ENCODE data around the gene NDUFS7. TPM values are rescaled to one million over a fixed set of nuclear protein-coding genes. Genes with fewer than 3 reads are reported as not detected.

NDUFS7 gene
- total RNA-seq, 1 experiment from 2014 or later = 83.9 TPM

DNA sequence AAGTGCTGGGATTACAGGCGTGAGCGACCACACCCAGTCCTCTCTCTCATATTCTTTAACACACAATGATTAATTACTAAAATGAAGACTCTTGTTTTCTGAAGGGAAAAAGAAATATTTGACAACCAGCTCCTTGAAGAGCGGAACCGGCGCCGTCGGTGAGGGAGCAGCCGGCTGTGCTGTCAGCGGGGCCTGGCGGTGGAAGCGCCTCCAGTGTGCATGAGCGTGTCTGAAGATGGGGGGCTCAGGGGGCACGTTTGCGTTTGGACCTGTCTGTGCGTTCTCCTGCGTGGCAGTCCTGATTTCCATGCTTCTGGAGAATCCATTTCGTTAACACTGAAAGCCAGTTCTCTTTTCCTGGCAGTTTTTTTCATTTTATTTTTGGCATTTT is 7.3 kb upstream of the NDUFS7 start:
- Histone ChIP-seq H4K91ac (ENCODE audit: insufficient read length, low read depth, low read length) (no peak overlapping the region), H3T11ph (ENCODE audit: low read length) (no peak overlapping the region), H4K20me1 (ENCODE audit: control insufficient read depth, insufficient read depth, insufficient read length) (no peaks in the 10 kb centered on the region), H3K56ac (ENCODE audit: insufficient read length, low read depth, low read length) (no peak overlapping the region), H3K23ac (ENCODE audit: insufficient read length, low read depth, low read length) (no peak overlapping the region), H3K9ac (ENCODE audit: extremely low read depth, insufficient read length, low read length) (no peak overlapping the region), H3K4me2 (ENCODE audit: insufficient read depth, insufficient read length, low read length) (no peak overlapping the region), H3K4ac (ENCODE audit: low read depth, low read length) (no peak overlapping the region), H3K79me1 (ENCODE audit: insufficient read depth, low read depth, low read length, poor library complexity, severe bottlenecking) (no peaks in the 10 kb centered on the region), H4K5ac (ENCODE audit: insufficient read length, low read depth, low read length) (no peak overlapping the region), H3K18ac (ENCODE audit: insufficient read length, low read depth, low read length) (no peak overlapping the region), H3K79me2 (ENCODE audit: insufficient read depth, low read length) (no peaks in the 10 kb centered on the region), H3K27me3 (ENCODE audit: insufficient read depth, low read length) (no peaks in the 10 kb centered on the region), H3K4me1 (ENCODE audit: insufficient read depth, low read length) (no peaks in the 10 kb centered on the region), H2BK15ac (ENCODE audit: low read depth, low read length) (no peak overlapping the region), H3K14ac (ENCODE audit: insufficient read depth, low read length) (no peak overlapping the region), H4K8ac (replicated peaks; ENCODE audit: insufficient read length, low read depth, low read length) (no peak overlapping the region), H3K27ac (ENCODE audit: insufficient read length, low read depth, low read length) (no peak overlapping the region), H2BK5ac (ENCODE audit: insufficient read length, low read length) (no peak overlapping the region), H3K23me2 (ENCODE audit: insufficient read length, low read depth, low read length, poor library complexity, severe bottlenecking) (no peaks in the 10 kb centered on the region), H3K9me3 (ENCODE audit: control insufficient read depth, low read depth, low read length) (no peaks in the 10 kb centered on the region), H2BK20ac (ENCODE audit: low read depth, low read length, poor library complexity, severe bottlenecking) (no peak overlapping the region), H2AK5ac (ENCODE audit: insufficient read length, low read length) (no peak overlapping the region), H2BK12ac (ENCODE audit: insufficient read length, low read depth, low read length) (no peak overlapping the region), H2AFZ (ENCODE audit: low read length) (no peak overlapping the region), H2BK120ac (ENCODE audit: low read depth, low read length, poor library complexity, severe bottlenecking) (no peak overlapping the region)
- Mint-ChIP-seq H3K27ac (peak overlapping the region in 1 of 3 experiments; percentile 64; a peak in 2 of 7 replicates), H3K9me3 (no peaks in the 10 kb centered on the region), H3K36me3 (ENCODE audit: insufficient read depth in 1 of 3, low read depth in 3 of 3) (peaks cover 20 to 40% (median 37%) of the 10 kb centered on the region in 3 experiments; a peak in 6 of 7 replicates), H3K4me1 (peaks cover 4 to 11% of the 10 kb centered on the region in 2 experiments), H3K27me3 (ENCODE audit: low read depth) (no peaks in the 10 kb centered on the region; the same call in 1 of the 2 replicates), H3K4me3 (no peak overlapping the region)
- no peak for DNase-seq
- WGBS (ENCODE audit: extremely low coverage, insufficient read length, low lambda C conversion rate) = no CpG with 5 or more reads among the region's 17 CpGs
- TF ChIP-seq, protein P1, sequence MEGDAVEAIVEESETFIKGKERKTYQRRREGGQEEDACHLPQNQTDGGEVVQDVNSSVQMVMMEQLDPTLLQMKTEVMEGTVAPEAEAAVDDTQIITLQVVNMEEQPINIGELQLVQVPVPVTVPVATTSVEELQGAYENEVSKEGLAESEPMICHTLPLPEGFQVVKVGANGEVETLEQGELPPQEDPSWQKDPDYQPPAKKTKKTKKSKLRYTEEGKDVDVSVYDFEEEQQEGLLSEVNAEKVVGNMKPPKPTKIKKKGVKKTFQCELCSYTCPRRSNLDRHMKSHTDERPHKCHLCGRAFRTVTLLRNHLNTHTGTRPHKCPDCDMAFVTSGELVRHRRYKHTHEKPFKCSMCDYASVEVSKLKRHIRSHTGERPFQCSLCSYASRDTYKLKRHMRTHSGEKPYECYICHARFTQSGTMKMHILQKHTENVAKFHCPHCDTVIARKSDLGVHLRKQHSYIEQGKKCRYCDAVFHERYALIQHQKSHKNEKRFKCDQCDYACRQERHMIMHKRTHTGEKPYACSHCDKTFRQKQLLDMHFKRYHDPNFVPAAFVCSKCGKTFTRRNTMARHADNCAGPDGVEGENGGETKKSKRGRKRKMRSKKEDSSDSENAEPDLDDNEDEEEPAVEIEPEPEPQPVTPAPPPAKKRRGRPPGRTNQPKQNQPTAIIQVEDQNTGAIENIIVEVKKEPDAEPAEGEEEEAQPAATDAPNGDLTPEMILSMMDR (conservative IDR thresholded peaks at IDR 0.05) = no peak
